ENCODE data around the gene ANO3. TPM values are rescaled to one million over a fixed set of nuclear protein-coding genes. Genes with fewer than 3 reads are reported as not detected.

Gene ANO3
- total RNA-seq, 1 donor from 2014 or later: 30.0 TPM

DNA sequence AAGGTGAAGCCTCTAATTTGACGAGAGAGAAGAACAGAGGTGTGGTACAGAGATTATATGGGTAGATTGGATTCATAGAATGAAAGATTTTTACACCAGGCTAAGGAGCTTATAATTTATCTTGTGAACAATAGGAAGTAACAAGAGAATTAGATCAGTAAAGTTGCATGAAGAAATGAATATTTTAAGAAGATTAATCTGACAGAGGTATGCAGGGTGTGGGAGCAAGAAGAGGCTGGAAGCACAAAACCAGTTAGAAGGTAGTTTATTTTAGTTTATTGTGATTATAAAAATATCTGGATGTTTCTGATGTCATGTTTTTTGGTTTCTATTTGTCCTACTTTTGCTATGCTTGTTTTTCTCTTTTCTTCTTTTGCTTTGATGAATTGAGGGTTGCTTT is 374.3 kb downstream of the ANO3 start:
- no peak for DNase-seq (ENCODE audit: low spot score)

DNA sequence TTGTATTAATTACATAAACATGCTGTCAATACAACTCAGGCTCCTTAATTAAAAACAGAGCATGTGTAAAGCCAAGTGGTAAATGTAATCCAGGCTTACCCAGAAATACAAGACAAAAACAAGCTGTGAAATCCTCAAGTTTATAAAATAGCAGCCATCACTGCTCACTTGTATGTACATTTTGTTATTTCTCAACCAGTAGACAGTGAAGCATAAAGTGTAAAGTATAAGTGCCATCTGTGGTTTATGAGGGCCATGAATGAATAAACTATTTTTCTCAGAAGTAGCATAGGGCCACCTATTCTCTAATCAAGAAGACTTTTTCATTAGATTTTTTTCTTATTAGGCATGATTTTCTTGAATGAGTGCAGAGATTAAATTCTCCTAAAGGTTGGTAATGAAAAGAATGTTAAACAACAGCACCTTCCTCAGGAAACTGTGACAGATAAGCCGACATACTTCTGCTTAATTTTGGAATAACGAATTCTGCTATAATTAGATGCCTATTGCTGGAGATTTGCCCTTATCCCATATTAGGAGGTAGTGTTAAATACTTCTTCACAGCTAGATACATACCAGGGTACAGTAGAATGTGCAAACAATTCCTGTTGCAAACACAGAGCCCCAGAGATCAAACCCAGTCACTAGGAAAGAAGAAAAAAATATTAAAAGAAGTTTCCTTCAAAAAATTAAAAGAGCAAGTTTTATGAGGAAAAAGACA is 377.0 kb downstream of the ANO3 start:
- no peak for DNase-seq (ENCODE audit: low spot score)

DNA sequence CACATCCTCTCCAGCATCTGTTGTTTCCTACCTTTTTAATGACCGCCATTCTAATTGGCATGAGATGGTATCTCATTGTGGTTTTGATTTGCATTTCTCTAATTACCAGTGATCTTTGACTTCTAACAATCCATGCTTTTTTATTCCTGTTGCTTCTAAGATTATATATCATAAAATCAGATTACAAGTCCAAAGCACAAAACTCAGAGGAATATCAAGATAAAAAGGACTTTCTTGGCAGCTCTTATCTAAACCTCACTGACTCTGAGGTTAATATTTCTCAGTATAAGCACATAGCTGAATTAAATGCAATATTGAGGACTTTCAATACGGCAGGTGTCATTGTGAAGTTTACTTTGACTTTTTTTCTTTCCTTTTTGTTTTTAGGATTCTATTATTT is 378.6 kb downstream of the ANO3 start:
- no peak for DNase-seq (ENCODE audit: low spot score)

DNA sequence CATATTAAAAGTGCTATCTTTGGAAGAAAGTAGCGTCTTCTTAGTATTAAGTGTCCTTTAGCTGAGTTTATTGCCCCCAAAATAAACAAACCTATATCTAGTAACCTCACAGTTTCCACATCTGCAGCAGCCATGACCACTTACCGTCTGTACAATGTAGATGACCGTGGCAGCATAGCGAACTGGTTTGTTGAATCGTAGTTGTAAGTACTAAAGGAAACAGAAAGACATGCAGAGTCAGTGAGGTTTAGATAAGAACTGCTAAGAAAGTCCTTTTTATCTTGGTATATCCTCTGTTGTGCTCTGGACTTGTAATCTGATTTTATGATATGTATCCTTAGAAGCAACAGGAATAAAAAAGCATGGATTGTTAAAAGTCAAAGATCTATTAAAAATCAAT is 380.6 kb downstream of the ANO3 start:
- no peak for DNase-seq (ENCODE audit: low spot score)

Other genes starting within 250 kb of the ANO3 start
- not detected for gene MUC15, start 240.1 kb downstream of the ANO3 start, total RNA-seq